ENCODE results near the gene SLC2A1. TPM values are rescaled to one million over a fixed set of nuclear protein-coding genes. Genes with fewer than 3 reads are reported as not detected.

Gene SLC2A1
- total RNA-seq, 1 donor from 2014 or later: 117 TPM

GRCh38 chr1:43002766-43003165, 44.1 kb upstream of the SLC2A1 start:
- H3K9me3 Mint-ChIP-seq: no peaks in the 10 kb centered on the region
- H3K4me3 Mint-ChIP-seq: no peak overlapping the region
- DNase-seq (no peak), ATAC-seq (ENCODE audit: low read depth) (no peak)
- intact Hi-C loops (cut with micrococcal nuclease): loop anchor here (5.0 kb wide), 1 partner anchor 40 kb away; no protein-coding TSS in a partner anchor
- no peak for TF ChIP-seq CTCF (IDR thresholded peaks at IDR 0.05)
- H3K27ac Mint-ChIP-seq: no peak overlapping the region
- no peaks in the 10 kb centered on the region for H3K36me3 Mint-ChIP-seq (ENCODE audit: low read depth)
- ChIA-PET POLR2A (no interaction called here), CTCF (no interaction called here)
- H3K27me3 Mint-ChIP-seq: no peaks in the 10 kb centered on the region
- H3K4me1 Mint-ChIP-seq: no peaks in the 10 kb centered on the region

- Mint-ChIP-seq H3K4me1 (no peaks in the 10 kb centered on the region), H3K36me3 (ENCODE audit: low read depth) (no peaks in the 10 kb centered on the region), H3K27me3 (no peaks in the 10 kb centered on the region), H3K9me3 (no peaks in the 10 kb centered on the region), H3K4me3 (no peak overlapping the region), H3K27ac (no peak overlapping the region)
- intact Hi-C loops (cut with micrococcal nuclease): loop anchor here (5.0 kb wide), 1 partner anchor 40 kb away; no protein-coding TSS in a partner anchor
- ChIA-PET POLR2A (no interaction called here), CTCF (no interaction called here)
- DNase-seq (no peak), ATAC-seq (ENCODE audit: low read depth) (no peak)
- no peak for TF ChIP-seq CTCF (IDR thresholded peaks at IDR 0.05)
These were observed 43.4 kb upstream of the SLC2A1 start for GRCh38 chr1:43002116-43002515.

- no peak overlapping the region for H3K27ac Mint-ChIP-seq
- ATAC-seq (ENCODE audit: low read depth) (no peak), DNase-seq (no peak)
- H3K9me3 Mint-ChIP-seq: no peaks in the 10 kb centered on the region
- ChIA-PET POLR2A (no interaction called here), CTCF (interaction anchor here (1.0 kb wide), 1 partner anchor 72 kb away, joined by 3 read pairs; no protein-coding TSS in a partner anchor)
- H3K4me3 Mint-ChIP-seq: no peak overlapping the region
- H3K4me1 Mint-ChIP-seq: no peaks in the 10 kb centered on the region
- no peaks in the 10 kb centered on the region for H3K27me3 Mint-ChIP-seq
- intact Hi-C loops (cut with micrococcal nuclease): loop anchor here (5.0 kb wide), 1 partner anchor 39 kb away; no protein-coding TSS in a partner anchor
- no peak for TF ChIP-seq CTCF (IDR thresholded peaks at IDR 0.05)
- H3K36me3 Mint-ChIP-seq (ENCODE audit: low read depth): no peaks in the 10 kb centered on the region
These were observed 42.8 kb upstream of the SLC2A1 start for GRCh38 chr1:43001434-43001833.

GRCh38 chr1:43000271-43000670, 41.6 kb upstream of the SLC2A1 start:
- DNase-seq (no peak), ATAC-seq (ENCODE audit: low read depth) (no peak)
- TF ChIP-seq CTCF (IDR thresholded peaks at IDR 0.05): no peak
- H3K4me1 Mint-ChIP-seq: no peaks in the 10 kb centered on the region
- ChIA-PET CTCF (no interaction called here), POLR2A (no interaction called here)
- intact Hi-C loops (cut with micrococcal nuclease): loop anchor here (5.0 kb wide), 1 partner anchor 38 kb away; no protein-coding TSS in a partner anchor
- H3K27ac Mint-ChIP-seq: no peak overlapping the region
- no peaks in the 10 kb centered on the region for H3K27me3 Mint-ChIP-seq
- no peaks in the 10 kb centered on the region for H3K36me3 Mint-ChIP-seq (ENCODE audit: low read depth)
- H3K4me3 Mint-ChIP-seq: no peak overlapping the region
- H3K9me3 Mint-ChIP-seq: no peaks in the 10 kb centered on the region

- CTCF ChIA-PET: no interaction called here
- intact Hi-C loops (cut with micrococcal nuclease): no loop called here
- TF ChIP-seq CTCF (IDR thresholded peaks at IDR 0.05): no peak
- Mint-ChIP-seq H3K9me3 (no peaks in the 10 kb centered on the region), H3K4me1 (no peaks in the 10 kb centered on the region), H3K4me3 (no peak overlapping the region), H3K27ac (no peak overlapping the region), H3K27me3 (no peaks in the 10 kb centered on the region), H3K36me3 (ENCODE audit: low read depth) (no peaks in the 10 kb centered on the region)
- DNase-seq (no peak), ATAC-seq (ENCODE audit: low read depth) (no peak)
- POLR2A ChIA-PET: no interaction called here
These were observed 40.6 kb upstream of the SLC2A1 start for GRCh38 chr1:42999308-42999707.

Measured in activated B cell treated with CpG ODN at 0.5 μM for 24 hours (primary cell).